Measurements from ENCODE around the gene CCDC18.

GRCh38 chr1:93180723-93181613 lies at the start of gene CCDC18:
- TF ChIP-seq USF2 (CRISPR knock-in tag; IDR thresholded peaks at IDR 0.05) (no peak; the same call in 1 of the 2 replicates), CTCF (IDR thresholded peaks at IDR 0.05) (no peak), NFE2L1 (CRISPR knock-in tag; IDR thresholded peaks at IDR 0.05) (no peak), SMAD3 (CRISPR knock-in tag; IDR thresholded peaks at IDR 0.05; ENCODE audit: borderline replicate concordance) (no peak), ZNF138 (CRISPR knock-in tag; conservative IDR thresholded peaks at IDR 0.05) (no peak), TCF7 (CRISPR knock-in tag; IDR thresholded peaks at IDR 0.05; ENCODE audit: low read depth) (no peak; the same call in 1 of the 2 replicates), ZNF416 (CRISPR knock-in tag; IDR thresholded peaks at IDR 0.05) (no peak), MAX (CRISPR knock-in tag; IDR thresholded peaks at IDR 0.05) (no peak), ESRRA (CRISPR knock-in tag; IDR thresholded peaks at IDR 0.05; ENCODE audit: borderline replicate concordance) (no peak), NR2C2 (CRISPR knock-in tag; IDR thresholded peaks at IDR 0.05) (no peak), ZBTB43 (CRISPR knock-in tag; IDR thresholded peaks at IDR 0.05) (no peak)

Measured in WTC11 (cell line).